Choroid plexus epithelial cell (primary cell): ENCODE results near the gene RNF5.

Experiments
- DNase-seq: peaks from one replicate; pipeline ENCODE4 v3.0.0-alpha.2; 2010; ENCODE audit warnings: low read depth
- H3K4me3 ChIP-seq: 2 replicates; pipeline ENCODE4 v1.5.1; 2011; ENCODE audit warnings: low read depth, mild to moderate bottlenecking, control low read depth, low read length, moderate library complexity
- CTCF ChIP-seq: conservative IDR thresholded peaks from 2 replicates; pipeline ENCODE4 v1.5.1; 2011; ENCODE audit warnings: low read depth, mild to moderate bottlenecking, control low read depth, inconsistent platforms, low read length, moderate library complexity

RNF5 gene

GRCh38 chr6:32198345-32198696, 20.1 kb downstream of the RNF5 start:
- no peak overlapping the region for H3K4me3 ChIP-seq
- TF ChIP-seq CTCF: no peak
- no peak for DNase-seq

- no peak for TF ChIP-seq CTCF
- no peak overlapping the region for H3K4me3 ChIP-seq
- DNase-seq: no peak
Measured at GRCh38 chr6:32198866-32199265, 20.7 kb downstream of the RNF5 start.

- no peak overlapping the region for H3K4me3 ChIP-seq
- TF ChIP-seq CTCF: no peak
- no peak for DNase-seq
Measured at GRCh38 chr6:32200711-32201475, 22.7 kb downstream of the RNF5 start.

- H3K4me3 ChIP-seq: no peak overlapping the region
- no peak for DNase-seq
- no peak for TF ChIP-seq CTCF
Measured at GRCh38 chr6:32202186-32202585, 24.0 kb downstream of the RNF5 start.

- peak; percentile 6 for DNase-seq
- H3K4me3 ChIP-seq: no peak overlapping the region
- TF ChIP-seq CTCF: no peak
Measured at GRCh38 chr6:32203426-32204267, 25.4 kb downstream of the RNF5 start.

GRCh38 chr6:32204268-32204715, 26.1 kb downstream of the RNF5 start:
- DNase-seq: no peak
- TF ChIP-seq CTCF: no peak
- no peak overlapping the region for H3K4me3 ChIP-seq

- no peak for DNase-seq
- no peak for TF ChIP-seq CTCF
- no peak overlapping the region for H3K4me3 ChIP-seq
Measured at GRCh38 chr6:32208996-32209395, 30.8 kb downstream of the RNF5 start.
